Naive thymus-derived CD4-positive, alpha-beta T cell (primary cell): ENCODE measurements around the gene LRRK1. TPM values are rescaled to one million over a fixed set of nuclear protein-coding genes. Genes with fewer than 3 reads are reported as not detected.

Source experiments
- ATAC-seq: fragments of 150-1000 bp; cut with Tn5 transposase; 2 replicates; pipeline ENCODE4 v1.10.0; 2021; ENCODE audit warnings: mild to moderate bottlenecking, moderate library complexity
- CTCF ChIA-PET: fragments of 350-600 bp; sonication (Branson Sonifier 250); formaldehyde crosslinking; loops from one replicate; lab custom pipeline; 2021; ENCODE audit warnings: antibody characterized with exemption; lab: Charles Lee
- POLR2A ChIA-PET: fragments of 350-600 bp; sonication (Branson Sonifier 250); formaldehyde crosslinking; loops from one replicate; lab custom pipeline; 2021; ENCODE audit warnings: antibody characterized with exemption, inconsistent platforms; lab: Charles Lee
- DNase-seq, 9 donors: peaks; one replicate each; pipeline versions ENCODE4 v3.0.0 to v3.0.0-alpha.2; 2020 to 2022; ENCODE audit warnings: mixed read lengths in 1 of 9
- H3K27ac ChIP-seq: one replicate; pipeline ENCODE4 v1.7.0; 2013; ENCODE audit warnings: mild to moderate bottlenecking, low read depth, low read length, moderate library complexity
- H3K27me3 ChIP-seq, 2 donors: one replicate each; pipeline ENCODE4 v1.7.0; 2013; ENCODE audit warnings: low read length in 2 of 2, mild to moderate bottlenecking in 2 of 2, moderate library complexity in 2 of 2; ENCODE audit not compliant: control insufficient read depth in 2 of 2, insufficient read depth in 2 of 2
- H3K36me3 ChIP-seq, 3 experiments: 1 replicate in 2 of 3; 2 replicates in 1 of 3; pipeline ENCODE4 v1.7.0; 2013; ENCODE audit warnings: low read length in 3 of 3, mild to moderate bottlenecking in 3 of 3, moderate library complexity in 1 of 3; ENCODE audit not compliant: insufficient read depth in 3 of 3, control insufficient read depth in 2 of 3
- H3K4me1 ChIP-seq, 2 donors: one replicate each; pipeline ENCODE4 v1.7.0; 2013; ENCODE audit warnings: low read length in 2 of 2, mild to moderate bottlenecking in 2 of 2, moderate library complexity in 1 of 2; ENCODE audit not compliant: control insufficient read depth in 2 of 2, insufficient read depth in 2 of 2
- H3K4me3 ChIP-seq: 2 replicates; pipeline ENCODE4 v1.7.0; 2013; ENCODE audit warnings: mild to moderate bottlenecking, low read length
- H3K9me3 ChIP-seq, 3 experiments: 1 replicate in 2 of 3; 2 replicates in 1 of 3; pipeline ENCODE4 v1.7.0; 2013; ENCODE audit warnings: low read length in 3 of 3; ENCODE audit not compliant: control insufficient read depth in 2 of 3
- H3K27ac Mint-ChIP-seq, 9 donors: one replicate each; pipeline ENCODE4 v1.8.0; 2020 to 2022; ENCODE audit warnings: mixed read lengths in 9 of 9, mild to moderate bottlenecking in 8 of 9, moderate library complexity in 5 of 9, inconsistent platforms in 2 of 9
- H3K27me3 Mint-ChIP-seq, 5 donors: one replicate each; pipeline ENCODE4 v1.8.0; 2021 to 2022; ENCODE audit warnings: mixed read lengths in 5 of 5, mild to moderate bottlenecking in 1 of 5
- H3K36me3 Mint-ChIP-seq, 5 donors: one replicate each; pipeline ENCODE4 v1.8.0; 2020 to 2022; ENCODE audit warnings: mixed read lengths in 5 of 5, mild to moderate bottlenecking in 3 of 5, inconsistent platforms in 1 of 5
- H3K4me1 Mint-ChIP-seq, 7 donors: one replicate each; pipeline ENCODE4 v1.8.0; 2020 to 2022; ENCODE audit warnings: mixed read lengths in 7 of 7, mild to moderate bottlenecking in 3 of 7, inconsistent platforms in 1 of 7
- H3K4me3 Mint-ChIP-seq, 10 donors: one replicate each; pipeline ENCODE4 v1.8.0; 2020 to 2022; ENCODE audit warnings: mild to moderate bottlenecking in 10 of 10, mixed read lengths in 10 of 10, moderate library complexity in 6 of 10, inconsistent platforms in 2 of 10
- H3K9me3 Mint-ChIP-seq, 11 donors: one replicate each; pipeline ENCODE4 v1.8.0; 2020 to 2022; ENCODE audit warnings: mixed read lengths in 11 of 11, mild to moderate bottlenecking in 4 of 11, inconsistent platforms in 1 of 11, moderate library complexity in 1 of 11
- intact Hi-C, 2 donors: fragments of 100-400 bp; cut with micrococcal nuclease; formaldehyde crosslinking; loops; one replicate each; pipeline ENCODE4 v1.15.1; 2023
- polyA plus RNA-seq, 2 donors: library from polyadenylated mRNA; unstranded; fragments of 300-500 nt; fragmentation: Illumina TruSeq; gene quantifications; one replicate each; pipeline ENCODE4 v1.2.3, GENCODE V29; 2021
- total RNA-seq, 6 experiments: library from RNA in 5 of 6; stranded (reverse) in 5 of 6; gene quantifications; 1 replicate in 5 of 6; 2 replicates in 1 of 6; pipeline ENCODE4 v1.2.3 and lab custom pipeline; 2021 to 2026

Gene LRRK1
- total and polyA plus RNA-seq, 7 experiments from 2014 or later: 0.54 to 15.1 (median 0.60) TPM; not detected in 2

DNA sequence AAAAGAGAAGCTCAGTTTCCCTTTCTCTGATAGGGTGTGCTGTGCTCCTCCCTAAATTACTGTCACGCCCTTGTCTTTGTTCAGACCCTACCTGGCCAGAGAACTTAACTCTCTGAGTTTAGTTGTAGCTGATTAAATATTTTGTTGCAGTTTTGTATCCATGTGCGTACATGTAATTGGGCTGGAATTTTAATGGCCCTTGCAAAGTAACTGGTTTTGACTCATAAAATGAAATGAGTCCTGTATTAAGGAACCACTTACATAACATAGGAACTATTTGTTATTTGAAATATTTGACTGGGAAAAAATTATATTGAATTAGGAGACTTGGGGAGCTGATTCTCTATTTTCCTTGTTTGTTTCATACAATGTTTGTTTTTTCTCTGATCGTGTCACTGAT lies 80.2 kb downstream of the LRRK1 start:
- Histone ChIP-seq H3K9me3 (no peaks in the 10 kb centered on the region), H3K4me1 (no peaks in the 10 kb centered on the region), H3K27ac (no peak overlapping the region), H3K4me3 (no peak overlapping the region), H3K36me3 (no peaks in the 10 kb centered on the region), H3K27me3 (no peaks in the 10 kb centered on the region)
- no peaks in the 10 kb centered on the region for H3K36me3 Mint-ChIP-seq
- ATAC-seq: no peak
- no peak for DNase-seq
- no peaks in the 10 kb centered on the region for H3K9me3 Mint-ChIP-seq
- ChIA-PET CTCF (interaction anchor here (0.7 to 2.0 kb wide), 2 partner anchors 10 to 17 kb away, joined by 3 to 10 read pairs; no protein-coding TSS in a partner anchor), POLR2A (no interaction called here)
- intact Hi-C loops: no loop called here
- peaks cover 12 to 23% (median 21%) of the 10 kb centered on the region in 5 donors for H3K27me3 Mint-ChIP-seq
- no peak overlapping the region for H3K27ac Mint-ChIP-seq
- peaks cover 0 to 1% (median 0%) of the 10 kb centered on the region in 7 donors for H3K4me1 Mint-ChIP-seq
- H3K4me3 Mint-ChIP-seq: no peak overlapping the region

DNA sequence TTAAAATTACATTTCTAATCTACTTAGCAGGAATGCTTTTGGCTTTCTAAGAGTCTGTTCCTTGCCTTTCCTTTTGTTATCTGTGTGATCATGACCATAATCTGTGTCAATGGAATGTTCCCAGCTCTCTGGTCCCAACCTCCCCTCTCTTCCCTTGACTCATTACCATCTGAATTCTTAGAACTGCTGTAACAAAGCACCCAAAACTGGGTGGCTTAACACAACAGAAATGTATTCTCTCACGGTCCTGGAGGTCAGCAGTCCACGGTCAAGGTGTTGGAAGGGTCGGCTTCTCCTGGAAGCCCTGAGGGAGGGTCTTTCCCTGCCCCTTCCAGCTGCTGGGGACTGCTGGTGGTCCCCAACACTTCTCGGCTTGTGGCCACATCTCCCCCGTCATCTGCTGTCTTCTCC lies 81.1 kb downstream of the LRRK1 start:
- DNase-seq (no peak), ATAC-seq (no peak)
- Mint-ChIP-seq H3K4me1 (peaks cover 0 to 1% (median 0%) of the 10 kb centered on the region in 7 donors), H3K4me3 (no peak overlapping the region), H3K9me3 (peaks cover 0 to 4% (median 0%) of the 10 kb centered on the region in 11 donors), H3K27me3 (peaks cover 12 to 25% (median 21%) of the 10 kb centered on the region in 5 donors), H3K27ac (no peak overlapping the region), H3K36me3 (no peaks in the 10 kb centered on the region)
- CTCF ChIA-PET: interaction anchor here (2.0 kb wide), 1 partner anchor 9 kb away, joined by 10 read pairs; no protein-coding TSS in a partner anchor
- intact Hi-C loops: no loop called here
- Histone ChIP-seq H3K27me3 (no peaks in the 10 kb centered on the region), H3K9me3 (no peaks in the 10 kb centered on the region), H3K27ac (no peak overlapping the region), H3K36me3 (no peaks in the 10 kb centered on the region), H3K4me3 (no peak overlapping the region), H3K4me1 (no peaks in the 10 kb centered on the region)
- POLR2A ChIA-PET: no interaction called here

DNA sequence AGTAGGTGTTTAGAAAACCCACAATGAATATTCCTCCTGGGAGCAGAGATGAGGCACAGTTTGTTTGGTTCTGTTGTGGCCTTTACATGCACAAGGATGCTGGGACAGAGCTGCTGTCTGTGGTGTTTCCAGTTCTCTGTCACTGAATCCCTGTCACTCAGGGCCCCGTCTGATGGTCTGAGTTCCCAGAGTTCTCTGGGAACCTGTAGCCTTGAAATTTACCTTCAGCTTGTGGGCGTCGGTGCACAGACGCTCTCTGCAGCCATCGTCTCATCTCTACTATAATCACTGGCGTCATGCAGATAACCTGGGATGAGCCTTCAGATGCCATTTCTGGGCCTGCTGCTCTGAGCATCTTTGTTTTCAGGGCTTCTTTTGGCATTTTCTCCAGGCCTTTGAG lies 81.9 kb downstream of the LRRK1 start:
- intact Hi-C loops: no loop called here
- Histone ChIP-seq H3K36me3 (no peaks in the 10 kb centered on the region), H3K4me3 (no peak overlapping the region), H3K4me1 (no peaks in the 10 kb centered on the region), H3K9me3 (no peaks in the 10 kb centered on the region), H3K27me3 (no peaks in the 10 kb centered on the region), H3K27ac (no peak overlapping the region)
- H3K36me3 Mint-ChIP-seq: no peaks in the 10 kb centered on the region
- no peak overlapping the region for H3K27ac Mint-ChIP-seq
- no peak overlapping the region for H3K4me3 Mint-ChIP-seq
- ChIA-PET POLR2A (no interaction called here), CTCF (interaction anchor here (0.6 kb wide), 1 partner anchor 94 kb away, joined by 4 read pairs; no protein-coding TSS in a partner anchor)
- H3K4me1 Mint-ChIP-seq: peaks cover 0 to 1% (median 0%) of the 10 kb centered on the region in 7 donors
- peaks cover 12 to 31% (median 21%) of the 10 kb centered on the region in 5 donors for H3K27me3 Mint-ChIP-seq
- DNase-seq (no peak), ATAC-seq (no peak)
- peaks cover 0 to 6% (median 0%) of the 10 kb centered on the region in 11 donors for H3K9me3 Mint-ChIP-seq

DNA sequence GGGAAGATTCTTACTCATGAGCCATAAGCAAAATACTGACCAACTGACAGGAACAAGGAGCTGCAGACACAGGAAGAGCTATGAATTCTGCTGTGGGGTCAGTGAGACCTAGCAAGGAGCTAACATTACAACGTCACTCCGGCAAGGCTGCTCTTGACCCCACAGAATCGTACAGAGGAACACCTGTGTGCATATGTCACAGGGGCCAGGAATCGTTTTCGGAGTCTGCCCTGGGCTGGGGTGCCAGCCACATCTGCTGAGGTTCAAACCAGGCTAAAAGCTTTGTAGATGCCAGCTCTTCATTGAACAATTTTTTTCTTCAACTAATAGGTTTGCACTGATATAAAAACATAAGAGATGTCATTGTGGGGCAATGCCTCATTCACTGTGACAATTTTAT lies 82.6 kb downstream of the LRRK1 start:
- Histone ChIP-seq H3K4me1 (no peaks in the 10 kb centered on the region), H3K9me3 (no peaks in the 10 kb centered on the region), H3K27ac (no peak overlapping the region), H3K4me3 (no peak overlapping the region), H3K36me3 (no peaks in the 10 kb centered on the region), H3K27me3 (no peaks in the 10 kb centered on the region)
- Mint-ChIP-seq H3K9me3 (peaks cover 0 to 6% (median 0%) of the 10 kb centered on the region in 11 donors), H3K4me1 (peaks cover 0 to 5% (median 4%) of the 10 kb centered on the region in 7 donors), H3K36me3 (no peaks in the 10 kb centered on the region), H3K27me3 (peaks cover 8 to 33% (median 16%) of the 10 kb centered on the region in 5 donors), H3K4me3 (no peak overlapping the region), H3K27ac (no peak overlapping the region)
- intact Hi-C loops: no loop called here
- DNase-seq (no peak), ATAC-seq (no peak)
- ChIA-PET POLR2A (no interaction called here), CTCF (interaction anchor here (0.7 kb wide), 1 partner anchor 1183 kb away, joined by 3 read pairs; no protein-coding TSS in a partner anchor)

DNA sequence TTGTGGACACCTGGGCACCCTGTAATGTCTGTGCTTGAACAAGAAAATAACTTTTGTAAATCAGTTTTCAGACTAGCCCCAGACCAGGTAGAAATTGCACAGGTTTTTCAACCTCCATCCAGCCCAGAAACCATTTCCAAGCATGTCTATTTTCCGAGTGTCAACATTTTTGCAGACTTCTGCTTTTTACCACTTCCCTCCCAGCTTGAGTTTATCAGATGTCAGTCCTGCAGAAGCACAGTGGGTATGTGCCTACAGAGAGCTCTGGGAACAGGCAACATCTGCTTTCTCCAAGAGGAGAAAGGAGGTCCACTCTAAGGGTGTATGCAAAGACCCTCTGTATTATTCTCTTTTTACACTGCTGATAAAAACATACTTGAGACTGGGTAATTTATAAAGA lies 83.9 kb downstream of the LRRK1 start:
- H3K9me3 Mint-ChIP-seq: peaks cover 0 to 6% (median 0%) of the 10 kb centered on the region in 11 donors
- Histone ChIP-seq H3K27me3 (no peaks in the 10 kb centered on the region), H3K27ac (no peak overlapping the region), H3K4me1 (peaks cover 6 to 8% of the 10 kb centered on the region in 2 donors), H3K9me3 (no peaks in the 10 kb centered on the region), H3K36me3 (no peaks in the 10 kb centered on the region), H3K4me3 (no peak overlapping the region)
- no peak overlapping the region for H3K27ac Mint-ChIP-seq
- H3K27me3 Mint-ChIP-seq: peaks cover 7 to 42% (median 16%) of the 10 kb centered on the region in 5 donors
- no peak overlapping the region for H3K4me3 Mint-ChIP-seq
- ATAC-seq: no peak
- peaks cover 9 to 17% (median 15%) of the 10 kb centered on the region in 7 donors for H3K4me1 Mint-ChIP-seq
- ChIA-PET CTCF (interaction anchor here (0.7 kb wide), 1 partner anchor 669 kb away, joined by 3 read pairs; no protein-coding TSS in a partner anchor), POLR2A (interaction anchor here (1.1 kb wide), 1 partner anchor 292 kb away, joined by 3 read pairs; the partner anchor contains the start of gene SNRPA1)
- no peaks in the 10 kb centered on the region for H3K36me3 Mint-ChIP-seq
- no peak for DNase-seq
- intact Hi-C loops: no loop called here

DNA sequence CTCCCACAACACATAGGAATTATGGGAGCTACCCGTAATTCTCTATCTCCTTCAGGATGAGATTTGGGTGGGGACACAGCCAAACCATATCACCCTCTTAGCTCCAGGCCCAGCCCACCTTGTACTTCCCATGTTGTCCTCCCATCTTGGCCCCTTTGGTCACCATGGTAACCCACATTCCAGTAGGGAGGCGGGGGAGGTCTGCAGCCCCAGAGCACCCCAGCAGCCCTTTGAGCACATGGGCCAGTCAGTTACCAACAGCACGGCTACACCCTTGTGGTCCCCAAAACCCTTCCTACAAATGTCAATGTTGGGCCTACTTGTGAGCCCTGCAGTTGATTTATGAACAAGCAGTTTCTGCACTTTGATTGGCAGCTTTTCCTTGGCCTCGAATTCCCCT lies 84.5 kb downstream of the LRRK1 start:
- Histone ChIP-seq H3K9me3 (no peaks in the 10 kb centered on the region), H3K4me1 (peaks cover 8% of the 10 kb centered on the region in 2 donors), H3K4me3 (no peak overlapping the region), H3K27ac (no peak overlapping the region), H3K27me3 (no peaks in the 10 kb centered on the region), H3K36me3 (no peaks in the 10 kb centered on the region)
- ChIA-PET CTCF (interaction anchor here (0.7 kb wide), 1 partner anchor 670 kb away, joined by 3 read pairs; no protein-coding TSS in a partner anchor), POLR2A (interaction anchor here (1.1 kb wide), 1 partner anchor 292 kb away, joined by 3 read pairs; the partner anchor contains the start of gene SNRPA1)
- Mint-ChIP-seq H3K27me3 (peaks cover 1 to 42% (median 13%) of the 10 kb centered on the region in 5 donors), H3K4me1 (peaks cover 9 to 23% (median 22%) of the 10 kb centered on the region in 7 donors), H3K36me3 (no peaks in the 10 kb centered on the region), H3K27ac (no peak overlapping the region), H3K9me3 (peaks cover 0 to 6% (median 0%) of the 10 kb centered on the region in 11 donors), H3K4me3 (no peak overlapping the region)
- ATAC-seq: no peak
- intact Hi-C loops: no loop called here
- DNase-seq: no peak
